NT2/D1 (cell line): Measurements from ENCODE around the gene AMN.

Experiments used
- YY1 ChIP-seq: IDR thresholded peaks from 2 replicates; pipeline ENCODE4 v1.6.1; 2011; ENCODE audit not compliant: insufficient read length, insufficient read depth
- ZNF274 ChIP-seq: IDR thresholded peaks from 2 replicates; pipeline ENCODE4 v1.6.1; 2011; ENCODE audit warnings: mild to moderate bottlenecking, low read depth, low read length

GRCh38 chr14:102903248-102903888 lies 19.1 kb upstream of the AMN start:
- no peak for TF ChIP-seq ZNF274
- TF ChIP-seq YY1: no peak
